Endodermal cell (in vitro differentiated cells): ENCODE data around the gene NIPBL. TPM values are rescaled to one million over a fixed set of nuclear protein-coding genes. Genes with fewer than 3 reads are reported as not detected.
"Not testable (repeated sequence)": the region's sequence is repeated elsewhere in the genome, so short reads cannot be mapped to it uniquely, and the experiment has no call there.

Source experiments
- DNase-seq: peaks from one replicate; pipeline ENCODE4 v3.0.0-alpha.2; 2017
- H3K27ac ChIP-seq: 2 replicates; pipeline ENCODE4 v1.5.1; 2013; ENCODE audit warnings: mild to moderate bottlenecking, low read depth, low read length, moderate library complexity
- H3K27me3 ChIP-seq: 2 replicates; pipeline ENCODE4 v1.6.1; 2013; ENCODE audit warnings: mild to moderate bottlenecking, low read length, moderate library complexity; ENCODE audit not compliant: insufficient read depth, control insufficient read depth, poor library complexity, severe bottlenecking
- H3K36me3 ChIP-seq: 2 replicates; pipeline ENCODE4 v1.7.0; 2013; ENCODE audit warnings: mild to moderate bottlenecking, low read length, moderate library complexity; ENCODE audit not compliant: control insufficient read depth, insufficient read depth
- H3K4me1 ChIP-seq: one replicate; pipeline ENCODE4 v1.7.0; 2013; ENCODE audit warnings: low read length; ENCODE audit not compliant: control insufficient read depth, insufficient read depth
- H3K4me3 ChIP-seq: 2 replicates; pipeline ENCODE4 v1.5.1; 2013; ENCODE audit warnings: mild to moderate bottlenecking, low read length, moderate library complexity
- H3K9ac ChIP-seq: 2 replicates; pipeline ENCODE4 v1.6.1; 2013; ENCODE audit warnings: mild to moderate bottlenecking, low read length, moderate library complexity; ENCODE audit not compliant: poor library complexity, severe bottlenecking; ENCODE audit errors: extremely low read depth
- H3K9me3 ChIP-seq: 2 replicates; pipeline ENCODE4 v1.6.1; 2013; ENCODE audit warnings: mild to moderate bottlenecking, low read length, moderate library complexity; ENCODE audit not compliant: control insufficient read depth
- H3K27ac Mint-ChIP-seq: 2 replicates; pipeline ENCODE4 v1.8.0; 2020; ENCODE audit warnings: mixed read lengths
- H3K27me3 Mint-ChIP-seq: 2 replicates; pipeline ENCODE4 v1.8.0; 2021; ENCODE audit warnings: mild to moderate bottlenecking, mixed read lengths; ENCODE audit not compliant: insufficient read depth
- H3K36me3 Mint-ChIP-seq: 2 replicates; pipeline ENCODE4 v1.8.0; 2020; ENCODE audit warnings: low read depth, mixed read lengths
- H3K4me1 Mint-ChIP-seq: 2 replicates; pipeline ENCODE4 v1.8.0; 2020; ENCODE audit warnings: mixed read lengths
- H3K4me3 Mint-ChIP-seq: 2 replicates; pipeline ENCODE4 v1.8.0; 2020; ENCODE audit warnings: mild to moderate bottlenecking, moderate library complexity, mixed read lengths
- H3K9me3 Mint-ChIP-seq: 2 replicates; pipeline ENCODE4 v1.8.0; 2020; ENCODE audit warnings: mild to moderate bottlenecking, mixed read lengths
- CTCF ChIP-seq: fragments of 200-600 bp; sonication (generic); conservative IDR thresholded peaks from 2 replicates; pipeline ENCODE4 v1.5.0; 2021; ENCODE audit warnings: antibody characterized with exemption, mild to moderate bottlenecking
- WGBS, 2 experiments: methylation state at CpG; one replicate each; pipeline versions ENCODE4 v1.1.5 to v1.1.7; 2013; ENCODE audit warnings: missing lambda C conversion rate in 2 of 2, mixed read lengths in 1 of 2; ENCODE audit not compliant: insufficient coverage in 1 of 2, insufficient read length in 1 of 2; 5-methylcytosine and 5-hydroxymethylcytosine counted together
- total RNA-seq, 2 donors: library from RNA; stranded (reverse); fragmentation: NEBNext Ultra II Directional in 1 of 2; extraction: Animal tissue kit (Norgen Biotek cat#: 25700) in 1 of 2; gene quantifications; 2 replicates in 1 of 2; 3 replicates in 1 of 2; pipeline ENCODE4 v1.2.1, GENCODE V29; 2021

NIPBL gene
- total RNA-seq, 2 donors from 2014 or later = 63.3 to 65.8 TPM

DNA sequence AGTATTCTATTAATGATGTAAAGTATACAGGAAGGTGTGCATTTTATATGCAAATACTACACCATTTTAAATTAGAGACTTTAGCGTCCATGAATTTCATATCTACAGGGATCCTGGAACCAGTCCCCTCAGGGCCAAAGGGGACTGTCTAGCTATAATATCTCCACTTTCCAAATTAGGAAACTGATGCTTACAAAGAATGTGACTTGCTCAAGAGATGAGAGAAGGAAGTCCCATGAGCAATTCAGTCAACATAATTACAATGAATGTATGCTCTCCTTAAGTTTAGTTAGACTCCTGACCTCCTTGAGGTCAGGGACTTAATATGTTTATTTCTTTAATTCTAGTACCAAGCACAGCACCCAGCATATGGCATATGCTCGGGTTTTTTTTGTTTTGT, 23.7 kb downstream of the NIPBL start:
- H3K27me3 ChIP-seq = no peaks in the 10 kb centered on the region
- Mint-ChIP-seq H3K4me1 (no peaks in the 10 kb centered on the region), H3K4me3 (no peak overlapping the region), H3K9me3 (peaks cover 22% of the 10 kb centered on the region), H3K27ac (no peak overlapping the region), H3K27me3 (no peaks in the 10 kb centered on the region), H3K36me3 (peaks cover 21% of the 10 kb centered on the region)
- DNase-seq = no peak
- H3K4me1 ChIP-seq = no peaks in the 10 kb centered on the region
- no peak for TF ChIP-seq CTCF
- 98% methylated on average over 2 of the region's 2 CpGs; no CpG with 5 or more reads in 1 of the 2 experiments for WGBS, 2 experiments
- no peak overlapping the region for H3K27ac ChIP-seq
- no peaks in the 10 kb centered on the region for H3K36me3 ChIP-seq
- H3K9me3 ChIP-seq = peaks cover 16% of the 10 kb centered on the region
- H3K9ac ChIP-seq = no peak overlapping the region
- no peak overlapping the region for H3K4me3 ChIP-seq

DNA sequence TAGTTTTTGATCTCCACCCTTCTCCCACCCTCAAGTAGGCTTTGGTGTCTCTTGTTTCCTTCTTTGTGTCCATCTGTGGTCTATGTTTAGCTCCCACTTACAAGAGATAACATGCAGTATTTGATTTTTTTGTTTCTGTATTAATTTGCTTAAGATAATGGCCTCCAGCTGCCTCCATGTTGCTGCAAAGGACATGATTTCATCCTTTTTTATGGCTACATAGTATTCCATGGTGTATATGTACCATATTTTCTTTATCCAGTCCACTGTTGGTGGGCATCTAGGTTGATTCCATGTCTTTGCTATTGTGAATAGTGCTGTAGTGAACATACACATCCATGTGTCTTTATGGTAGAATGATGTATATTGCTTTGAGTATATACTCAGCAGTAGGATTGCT, 24.5 kb downstream of the NIPBL start:
- not testable (repeated sequence) for H3K4me1 ChIP-seq, H3K9ac ChIP-seq, H3K36me3 ChIP-seq, H3K27ac Mint-ChIP-seq, H3K4me1 Mint-ChIP-seq, H3K27ac ChIP-seq, H3K4me3 ChIP-seq, H3K27me3 Mint-ChIP-seq, H3K4me3 Mint-ChIP-seq, DNase-seq, H3K27me3 ChIP-seq
- H3K9me3 ChIP-seq = peaks cover 16% of the 10 kb centered on the region
- Mint-ChIP-seq H3K9me3 (peaks cover 22% of the 10 kb centered on the region), H3K36me3 (peaks cover 20% of the 10 kb centered on the region)

- Histone ChIP-seq H3K36me3 (no peaks in the 10 kb centered on the region), H3K4me3 (no peak overlapping the region), H3K9ac (no peak overlapping the region), H3K4me1 (peaks cover 1% of the 10 kb centered on the region), H3K27me3 (no peaks in the 10 kb centered on the region), H3K27ac (no peak overlapping the region), H3K9me3 (peaks cover 16% of the 10 kb centered on the region)
- no peak for DNase-seq
- TF ChIP-seq CTCF = no peak
- Mint-ChIP-seq H3K4me3 (no peak overlapping the region), H3K27ac (no peak overlapping the region), H3K36me3 (peaks cover 20% of the 10 kb centered on the region), H3K27me3 (no peaks in the 10 kb centered on the region), H3K4me1 (peaks cover 4% of the 10 kb centered on the region), H3K9me3 (peaks cover 22% of the 10 kb centered on the region)
- 97 to 100% methylated on average over 1 to 3 of the region's 3 CpGs for WGBS, 2 experiments
These were observed 25.3 kb downstream of the NIPBL start for GRCh38 chr5:36901856-36902255.

GRCh38 chr5:36902353-36902752, 25.8 kb downstream of the NIPBL start:
- no peaks in the 10 kb centered on the region for H3K27me3 Mint-ChIP-seq
- no peak for DNase-seq
- no peak overlapping the region for H3K4me3 ChIP-seq
- no peak overlapping the region for H3K27ac ChIP-seq
- H3K4me1 Mint-ChIP-seq = peaks cover 7% of the 10 kb centered on the region
- no peak overlapping the region for H3K27ac Mint-ChIP-seq
- 96% methylated on average over 1 of the region's 1 CpG; no CpG with 5 or more reads in 1 of the 2 experiments for WGBS, 2 experiments
- H3K9ac ChIP-seq = no peak overlapping the region
- peaks cover 20% of the 10 kb centered on the region for H3K36me3 Mint-ChIP-seq
- no peak overlapping the region for H3K4me3 Mint-ChIP-seq
- peaks cover 22% of the 10 kb centered on the region for H3K9me3 Mint-ChIP-seq
- H3K4me1 ChIP-seq = peaks cover 3% of the 10 kb centered on the region
- no peaks in the 10 kb centered on the region for H3K36me3 ChIP-seq
- no peak for TF ChIP-seq CTCF
- peaks cover 16% of the 10 kb centered on the region for H3K9me3 ChIP-seq
- H3K27me3 ChIP-seq = no peaks in the 10 kb centered on the region
